GM18868 (cell line): ENCODE measurements around the gene SPSB2.
"Not testable (repeated sequence)": the region's sequence is repeated elsewhere in the genome, so short reads cannot be mapped to it uniquely, and the experiment has no call there.

Experiments used
- ATAC-seq: cut with Tn5 transposase; IDR thresholded peaks from one replicate; pipeline ENCODE4 v1.9.1; 2021; ENCODE audit warnings: mild to moderate bottlenecking, moderate library complexity; ENCODE audit not compliant: unreplicated experiment

SPSB2 gene

GRCh38 chr12:6903722-6904121 is 30.6 kb upstream of the SPSB2 start:
- ATAC-seq = no peak

DNA sequence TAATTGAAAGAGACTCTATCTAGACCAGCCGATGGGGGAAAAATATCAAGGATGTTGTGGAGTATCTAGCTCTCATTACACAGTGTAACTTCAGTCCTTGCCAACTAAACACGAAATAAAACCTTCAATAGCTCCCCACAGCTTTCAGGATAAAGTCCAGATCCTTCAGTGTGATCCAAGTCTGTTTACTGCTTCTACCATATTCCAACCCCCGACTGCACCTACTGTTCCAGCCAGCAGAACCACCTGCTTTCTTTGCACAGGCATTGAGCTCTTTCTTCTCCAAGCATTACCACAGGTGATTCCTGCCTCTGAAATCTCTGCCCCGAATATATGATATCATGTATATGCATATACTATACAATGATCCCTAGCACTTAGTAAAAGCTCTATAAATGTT is 29.3 kb upstream of the SPSB2 start:
- no peak for ATAC-seq

GRCh38 chr12:6899837-6900519 is 26.9 kb upstream of the SPSB2 start:
- ATAC-seq = no peak

GRCh38 chr12:6899427-6899826 is 26.3 kb upstream of the SPSB2 start:
- ATAC-seq = no peak

DNA sequence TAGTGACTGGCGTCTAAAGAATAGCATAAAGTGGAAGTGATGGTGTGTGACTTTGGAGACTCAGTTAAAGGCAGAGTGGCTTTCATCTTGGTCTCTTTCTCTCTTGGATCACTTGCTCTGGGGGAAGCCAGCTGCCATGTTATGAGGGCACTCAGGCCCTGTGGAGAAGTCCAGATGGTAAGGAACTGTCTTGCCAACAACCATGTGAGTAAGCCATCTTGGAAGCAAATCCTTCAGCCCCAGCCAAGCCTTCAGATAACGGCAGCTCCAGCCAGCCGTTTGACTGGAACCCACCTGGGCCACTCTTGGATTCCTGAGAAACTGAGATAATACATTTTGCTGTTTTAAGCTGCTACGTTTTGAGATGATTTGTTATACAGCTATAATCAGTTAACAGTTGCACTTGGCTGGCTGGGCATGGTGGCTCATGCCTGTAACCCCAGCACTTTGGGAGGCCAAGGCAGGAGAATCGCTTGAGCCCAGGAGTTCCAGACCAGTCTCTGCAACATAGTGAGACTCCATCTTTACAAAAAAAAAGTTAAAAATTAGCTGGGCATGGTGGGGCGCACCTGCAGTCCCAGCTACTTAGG is 23.8 kb upstream of the SPSB2 start:
- no peak for ATAC-seq

GRCh38 chr12:6894321-6894720 is 21.2 kb upstream of the SPSB2 start:
- ATAC-seq = no peak

DNA sequence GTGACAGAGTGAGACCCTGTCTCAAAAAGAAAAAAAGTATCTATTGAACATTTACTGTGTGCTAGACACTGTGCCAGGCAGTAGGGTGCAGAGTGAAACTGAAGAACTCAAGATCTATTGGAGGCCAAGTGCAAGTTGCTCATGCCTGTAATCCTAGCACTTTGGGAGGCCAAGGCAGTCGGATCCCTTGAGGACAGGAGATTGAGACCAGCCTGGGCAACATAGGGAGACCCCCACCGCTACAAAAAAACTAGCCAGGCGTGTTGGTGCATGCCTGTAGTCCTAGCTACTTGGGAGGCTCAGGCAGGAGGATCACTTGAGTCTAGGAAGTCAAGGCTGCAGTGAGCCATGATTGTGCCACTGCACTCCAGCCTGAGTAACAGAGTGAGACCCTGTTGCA is 19.6 kb upstream of the SPSB2 start:
- ATAC-seq = not testable (repeated sequence)

DNA sequence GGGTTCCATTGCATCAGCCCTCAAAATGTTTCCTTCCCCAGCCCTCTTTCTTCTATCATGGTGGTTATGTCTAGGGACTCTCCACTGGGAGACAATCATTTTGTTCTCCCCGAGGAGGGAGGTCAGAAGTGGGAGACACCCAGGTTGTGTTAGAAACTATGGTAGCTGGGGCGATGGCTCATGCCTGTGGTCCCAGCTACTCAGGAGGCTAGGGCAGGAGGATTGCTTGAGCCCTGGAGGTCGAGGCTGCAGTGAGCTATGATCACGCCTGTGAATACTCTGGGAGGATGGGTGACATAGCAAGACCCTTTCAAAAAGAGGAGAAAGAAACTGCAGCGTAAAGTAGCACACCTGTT is 18.5 kb upstream of the SPSB2 start:
- ATAC-seq = no peak

DNA sequence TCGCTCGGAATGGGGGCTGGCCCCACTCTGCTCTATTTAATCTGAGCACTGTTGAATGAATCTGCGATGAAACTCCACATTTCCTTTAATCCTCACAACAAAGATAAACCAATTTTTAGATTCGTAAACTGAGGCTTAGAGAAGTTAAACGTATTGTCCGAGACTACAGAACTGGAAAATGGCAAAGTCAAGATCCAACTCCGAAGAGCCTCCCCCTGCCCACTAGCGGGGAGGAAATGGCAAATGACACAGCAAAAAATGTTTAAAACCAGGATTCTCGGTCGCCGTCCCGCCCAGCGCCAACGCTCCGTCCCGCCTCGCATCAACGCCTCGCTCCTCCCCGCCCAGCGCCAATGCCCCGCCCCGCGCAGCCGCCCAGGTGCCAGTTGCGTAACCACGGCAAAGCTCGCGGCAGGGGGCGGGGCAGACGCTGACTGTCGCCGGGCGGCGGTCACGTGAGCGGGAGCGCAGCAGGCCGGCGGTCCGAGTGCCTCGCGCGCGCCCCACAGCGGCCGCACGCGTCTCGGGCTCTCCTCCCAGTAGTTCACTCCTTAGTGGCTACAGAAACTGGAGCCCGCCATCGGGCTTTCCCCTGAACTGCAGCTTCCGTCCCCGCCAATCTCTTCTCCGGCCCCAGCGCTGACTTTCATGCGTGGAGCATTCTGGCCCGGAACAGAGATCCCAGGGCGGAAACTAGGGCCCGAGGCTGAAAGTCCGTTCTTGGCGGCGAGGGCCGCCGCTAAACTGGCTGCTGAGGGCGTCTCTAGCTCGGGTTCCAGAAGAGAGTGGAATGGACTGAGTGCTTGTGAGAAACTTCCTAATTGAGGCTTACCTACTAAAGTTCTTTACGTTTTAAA is 17.9 kb upstream of the SPSB2 start:
- peak; percentile 95 for ATAC-seq

DNA sequence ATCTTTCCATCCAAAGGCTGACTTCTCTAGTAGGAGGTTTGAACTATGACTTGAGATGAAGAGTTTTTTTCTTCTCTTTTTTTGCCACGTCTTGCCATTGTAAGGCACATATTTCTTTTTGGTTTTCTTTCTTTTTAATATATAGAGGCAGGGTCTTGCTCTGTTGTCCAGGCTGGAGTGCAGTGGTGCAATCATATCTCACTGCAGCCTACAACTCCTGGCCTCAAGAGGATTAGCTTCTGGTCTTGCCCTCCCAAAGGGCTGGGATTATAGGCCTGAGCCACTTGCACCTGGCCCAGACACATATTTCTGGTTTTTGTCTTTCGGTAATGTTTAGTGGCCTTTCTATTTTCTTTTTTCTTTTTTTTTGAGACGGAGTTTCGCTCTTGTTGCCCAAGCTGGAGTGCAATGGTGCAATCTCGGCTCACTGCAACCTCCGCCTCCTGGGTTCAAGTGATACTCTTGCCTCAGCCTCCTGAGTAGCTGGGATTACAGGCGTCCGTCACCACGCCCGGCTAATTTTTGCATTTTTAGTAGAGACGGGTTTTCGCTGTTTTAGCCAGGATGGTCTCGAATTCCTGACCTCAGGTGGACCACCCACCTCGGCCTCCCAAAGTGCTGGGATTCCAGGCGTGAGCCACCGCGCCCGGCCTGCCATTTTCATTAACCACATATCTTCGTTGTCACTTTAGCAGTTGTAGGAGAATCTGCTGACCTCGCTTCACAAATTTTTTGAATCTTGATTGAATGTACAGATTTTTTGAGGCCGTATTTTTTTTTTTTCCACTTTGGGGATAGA is 16.9 kb upstream of the SPSB2 start:
- not testable (repeated sequence) for ATAC-seq

- not testable (repeated sequence) for ATAC-seq
These were observed 15.7 kb upstream of the SPSB2 start for GRCh38 chr12:6888794-6889193.

- ATAC-seq = no peak
These were observed 15.3 kb upstream of the SPSB2 start for GRCh38 chr12:6888360-6888759.

- no peak for ATAC-seq
These were observed 14.4 kb upstream of the SPSB2 start for GRCh38 chr12:6887460-6887859.

- ATAC-seq = not testable (repeated sequence)
These were observed 13.3 kb upstream of the SPSB2 start for GRCh38 chr12:6886206-6886999.

DNA sequence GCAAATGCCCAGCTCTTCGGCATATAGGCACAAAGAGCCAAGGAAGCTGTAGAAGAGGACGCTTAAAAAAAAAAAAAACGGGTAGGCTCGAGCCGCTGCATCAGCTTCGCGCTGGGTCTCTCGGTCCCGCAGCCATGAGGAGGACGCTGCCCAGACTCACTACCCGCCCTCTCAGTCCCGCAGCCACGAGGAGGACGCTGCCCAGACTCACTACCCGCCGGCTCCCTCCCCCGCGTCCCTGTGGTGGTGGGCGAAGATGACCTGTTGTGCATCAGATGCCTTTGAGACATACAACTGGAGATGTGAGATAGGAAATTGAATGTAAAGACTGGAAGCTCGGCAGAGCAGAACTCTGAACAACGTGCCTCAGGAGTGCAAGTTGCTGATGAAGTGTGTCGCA is 11.4 kb upstream of the SPSB2 start:
- no peak for ATAC-seq

DNA sequence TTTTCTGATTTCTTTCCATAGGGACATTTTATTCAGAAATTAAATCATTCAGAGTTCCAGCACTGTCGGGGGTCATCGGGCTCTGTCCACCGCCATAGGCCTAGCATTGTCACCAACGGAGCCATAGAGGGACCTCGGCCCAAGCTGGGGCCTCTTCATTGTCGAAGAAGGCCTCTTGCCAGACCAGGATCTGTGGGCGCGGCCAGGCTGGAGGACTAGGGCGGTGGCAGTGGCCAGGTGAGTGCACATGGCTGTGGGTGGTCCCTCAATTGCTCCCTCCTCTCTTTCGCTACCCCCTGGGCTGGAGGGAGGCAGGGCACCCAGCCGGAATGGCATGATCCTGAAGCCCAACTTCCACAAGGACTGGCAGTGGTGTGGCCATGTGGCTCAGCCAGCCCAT is 10.6 kb upstream of the SPSB2 start:
- no peak for ATAC-seq

- no peak for ATAC-seq
These were observed 10.1 kb upstream of the SPSB2 start for GRCh38 chr12:6883252-6883651.

GRCh38 chr12:6879824-6880223 is 6.7 kb upstream of the SPSB2 start:
- not testable (repeated sequence) for ATAC-seq

GRCh38 chr12:6874015-6874368 is 889 bp upstream of the SPSB2 start:
- not testable (repeated sequence) for ATAC-seq
